ENCODE data around the gene DSPP.

DNA sequence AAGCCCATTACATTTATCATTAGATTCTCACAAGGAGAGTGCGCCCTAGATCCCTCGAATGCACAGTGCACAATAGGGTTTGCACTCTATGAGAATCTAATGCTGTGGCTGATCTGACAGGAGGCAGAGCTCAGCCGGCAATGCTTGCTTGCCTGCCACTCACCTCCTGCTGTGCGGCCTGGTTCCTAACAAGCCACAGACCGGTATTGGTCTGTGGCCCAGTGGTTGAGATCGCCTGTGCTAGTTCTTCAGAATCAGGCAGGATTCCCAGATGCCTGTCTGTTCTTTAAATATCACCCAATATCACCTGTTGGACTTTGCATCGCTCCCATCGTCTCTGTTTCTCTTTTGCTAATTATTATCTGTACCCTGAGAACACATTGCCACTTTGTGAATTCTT lies 14.0 kb downstream of the DSPP start:
- no peak for TF ChIP-seq EP300 (IDR thresholded peaks at IDR 0.05)
- TF ChIP-seq, protein P1, sequence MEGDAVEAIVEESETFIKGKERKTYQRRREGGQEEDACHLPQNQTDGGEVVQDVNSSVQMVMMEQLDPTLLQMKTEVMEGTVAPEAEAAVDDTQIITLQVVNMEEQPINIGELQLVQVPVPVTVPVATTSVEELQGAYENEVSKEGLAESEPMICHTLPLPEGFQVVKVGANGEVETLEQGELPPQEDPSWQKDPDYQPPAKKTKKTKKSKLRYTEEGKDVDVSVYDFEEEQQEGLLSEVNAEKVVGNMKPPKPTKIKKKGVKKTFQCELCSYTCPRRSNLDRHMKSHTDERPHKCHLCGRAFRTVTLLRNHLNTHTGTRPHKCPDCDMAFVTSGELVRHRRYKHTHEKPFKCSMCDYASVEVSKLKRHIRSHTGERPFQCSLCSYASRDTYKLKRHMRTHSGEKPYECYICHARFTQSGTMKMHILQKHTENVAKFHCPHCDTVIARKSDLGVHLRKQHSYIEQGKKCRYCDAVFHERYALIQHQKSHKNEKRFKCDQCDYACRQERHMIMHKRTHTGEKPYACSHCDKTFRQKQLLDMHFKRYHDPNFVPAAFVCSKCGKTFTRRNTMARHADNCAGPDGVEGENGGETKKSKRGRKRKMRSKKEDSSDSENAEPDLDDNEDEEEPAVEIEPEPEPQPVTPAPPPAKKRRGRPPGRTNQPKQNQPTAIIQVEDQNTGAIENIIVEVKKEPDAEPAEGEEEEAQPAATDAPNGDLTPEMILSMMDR (IDR thresholded peaks at IDR 0.05): no peak
